GM18498 (cell line): Measurements from ENCODE around the gene ZKSCAN4.

Source experiments
- ATAC-seq: cut with Tn5 transposase; IDR thresholded peaks from one replicate; pipeline ENCODE4 v1.9.1; 2021; ENCODE audit warnings: mild to moderate bottlenecking, moderate library complexity; ENCODE audit not compliant: unreplicated experiment

Gene ZKSCAN4

GRCh38 chr6:28252009-28252975 is at the start of gene ZKSCAN4:
Gene ZKSCAN4, minus strand, starts transcription at chr6:28252269. Its CDS starts 289 bp downstream, at chr6:28251980.
- peak; percentile 84 for ATAC-seq

- no peak for ATAC-seq
Observed at GRCh38 chr6:28296520-28297060, 44.5 kb upstream of the ZKSCAN4 start.

GRCh38 chr6:28295326-28295725 is 43.3 kb upstream of the ZKSCAN4 start:
- ATAC-seq: peak; percentile 47

GRCh38 chr6:28291573-28291972 is 39.5 kb upstream of the ZKSCAN4 start:
- no peak for ATAC-seq

GRCh38 chr6:28282926-28283325 is 30.9 kb upstream of the ZKSCAN4 start:
- no peak for ATAC-seq

GRCh38 chr6:28281288-28282064 is 29.4 kb upstream of the ZKSCAN4 start, which contains the start of gene PGBD1:
Gene PGBD1, plus strand, starts transcription at chr6:28281572. Its CDS starts 2,242 bp downstream, at chr6:28283814.
- peak; percentile 95 for ATAC-seq

GRCh38 chr6:28280595-28281287 is 28.7 kb upstream of the ZKSCAN4 start:
- ATAC-seq: no peak

- no peak for ATAC-seq
Observed at GRCh38 chr6:28277746-28278145, 25.7 kb upstream of the ZKSCAN4 start.

- ATAC-seq: no peak
Observed at GRCh38 chr6:28274888-28275287, 22.8 kb upstream of the ZKSCAN4 start.

GRCh38 chr6:28269492-28269891 is 17.4 kb upstream of the ZKSCAN4 start:
- ATAC-seq: no peak

GRCh38 chr6:28267695-28268059 is 15.6 kb upstream of the ZKSCAN4 start:
- no peak for ATAC-seq

GRCh38 chr6:28266962-28267694 is 15.1 kb upstream of the ZKSCAN4 start, which contains the start of gene ZSCAN26:
Gene ZSCAN26, plus strand, starts transcription at chr6:28267143. Its CDS starts 4,777 bp downstream, at chr6:28271920.
- peak; percentile 92 for ATAC-seq

- no peak for ATAC-seq
Observed at GRCh38 chr6:28266563-28266961, 14.5 kb upstream of the ZKSCAN4 start.

- ATAC-seq: no peak
Observed at GRCh38 chr6:28264834-28265401, 12.8 kb upstream of the ZKSCAN4 start.

- no peak for ATAC-seq
Observed at GRCh38 chr6:28263922-28264321, 11.9 kb upstream of the ZKSCAN4 start.

GRCh38 chr6:28258877-28259777 is 7.1 kb upstream of the ZKSCAN4 start, which contains the start of gene NKAPL:
Gene NKAPL, plus strand, starts transcription at chr6:28259297. Its CDS starts 75 bp downstream, at chr6:28259372.
- peak; percentile 57 for ATAC-seq

GRCh38 chr6:28257042-28257441 is 5.0 kb upstream of the ZKSCAN4 start:
- ATAC-seq: no peak

- ATAC-seq: no peak
Observed at GRCh38 chr6:28254121-28254519, 2.1 kb upstream of the ZKSCAN4 start.

GRCh38 chr6:28251661-28252008 is 434 bp downstream of the ZKSCAN4 start:
- peak; percentile 57 for ATAC-seq
